PFSK-1 (cell line): ENCODE measurements around the gene SPATA31D1.
A peak's percentile ranks its signal among the peaks of the same experiment; 100 is the strongest.

Source experiments
- FOXP2 ChIP-seq: optimal IDR thresholded peaks from 2 replicates; pipeline ENCODE3; 2011; ENCODE audit warnings: borderline replicate concordance, control low read depth, inconsistent platforms; ENCODE audit not compliant: insufficient read depth; ENCODE audit errors: extremely low read length, extremely low read depth
- POLR2AphosphoS5 ChIP-seq: IDR thresholded peaks from 2 replicates; pipeline ENCODE4 v1.6.1; 2012; ENCODE audit warnings: low read depth, mild to moderate bottlenecking, control low read depth, low read length, moderate library complexity
- REST ChIP-seq, 2 experiments: IDR thresholded peaks; 2 replicates each; pipeline versions ENCODE4 v1.6.1 to v1.8.0; 2011 to 2012; ENCODE audit warnings: low read depth in 2 of 2, low read length in 2 of 2, control low read depth in 1 of 2, inconsistent platforms in 1 of 2, mild to moderate bottlenecking in 1 of 2, moderate library complexity in 1 of 2; ENCODE audit not compliant: insufficient read depth in 1 of 2
- SIN3A ChIP-seq: IDR thresholded peaks from 2 replicates; pipeline ENCODE4 v1.6.1; 2012; ENCODE audit warnings: mild to moderate bottlenecking, low read length, moderate library complexity, borderline replicate concordance; ENCODE audit not compliant: insufficient read depth
- TAF1 ChIP-seq: IDR thresholded peaks from 2 replicates; pipeline ENCODE4 v1.6.1; 2012; ENCODE audit warnings: low read length, control low read depth, borderline replicate concordance; ENCODE audit not compliant: insufficient read depth

GRCh38 chr9:82031538-82032280 lies 43.1 kb downstream of the SPATA31D1 start:
- TF ChIP-seq POLR2AphosphoS5: no peak
- TF ChIP-seq TAF1: no peak
- no peak for TF ChIP-seq REST (IDR thresholded peaks at IDR 0.05; ENCODE audit: insufficient read depth in 1 of 2, low read depth in 2 of 2, low read length in 2 of 2)
- peak; percentile 81; the same call in 1 of the 2 replicates for TF ChIP-seq SIN3A
- TF ChIP-seq FOXP2: peak; percentile 40
